ENCODE results near the gene EEF1E1. TPM values are rescaled to one million over a fixed set of nuclear protein-coding genes. Genes with fewer than 3 reads are reported as not detected.

Gene EEF1E1
- total and polyA plus RNA-seq, 9 of the 15 experiments (the other 6 are each of a cell fraction or from before 2014, with no cell fraction given) = 135 to 1,355 (median 327) TPM

DNA sequence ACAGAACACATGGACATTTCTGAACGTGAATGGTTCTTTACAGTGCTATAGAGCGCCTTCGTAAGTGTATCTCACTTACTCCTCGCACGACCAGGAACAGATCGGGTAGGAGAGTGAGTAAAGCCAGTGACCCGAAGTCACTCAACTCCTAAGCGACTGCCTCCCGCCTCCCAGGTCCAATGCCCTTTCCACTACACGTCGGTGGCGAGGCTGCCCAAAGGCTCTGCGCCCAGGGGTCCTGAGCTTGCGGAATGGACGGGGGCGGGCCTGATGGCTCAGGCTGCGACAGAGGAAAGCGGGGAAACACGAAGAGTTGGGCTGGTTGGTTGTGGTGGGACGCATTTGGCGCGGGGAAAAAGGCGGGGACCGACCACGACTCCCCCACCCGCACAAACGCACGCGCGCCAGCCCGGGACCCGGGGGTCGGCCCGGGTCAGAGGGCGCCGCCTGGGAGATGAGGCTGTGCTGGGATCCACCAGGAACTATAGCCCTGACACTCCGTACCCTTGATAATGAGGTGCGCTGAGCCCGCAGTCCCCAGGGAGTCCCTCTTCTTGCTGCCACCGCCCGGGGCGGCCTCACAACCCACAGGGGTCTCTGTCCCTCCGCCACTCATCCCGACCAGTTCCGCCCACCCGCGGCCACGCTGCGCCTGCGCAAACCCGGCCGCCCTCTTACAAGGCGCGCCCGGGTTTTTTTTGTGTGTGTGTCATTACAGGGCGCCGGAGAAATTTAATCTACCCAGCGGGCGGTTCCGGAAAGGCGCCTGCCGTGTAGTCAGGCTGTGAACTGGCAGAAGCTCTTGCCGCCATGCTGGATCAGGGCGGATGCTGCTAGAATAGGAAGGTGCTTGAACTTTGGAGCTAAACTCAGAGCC, 38.3 kb downstream of the EEF1E1 start, which contains the start of gene BLOC1S5 (continued):
- TF ChIP-seq, protein P1, sequence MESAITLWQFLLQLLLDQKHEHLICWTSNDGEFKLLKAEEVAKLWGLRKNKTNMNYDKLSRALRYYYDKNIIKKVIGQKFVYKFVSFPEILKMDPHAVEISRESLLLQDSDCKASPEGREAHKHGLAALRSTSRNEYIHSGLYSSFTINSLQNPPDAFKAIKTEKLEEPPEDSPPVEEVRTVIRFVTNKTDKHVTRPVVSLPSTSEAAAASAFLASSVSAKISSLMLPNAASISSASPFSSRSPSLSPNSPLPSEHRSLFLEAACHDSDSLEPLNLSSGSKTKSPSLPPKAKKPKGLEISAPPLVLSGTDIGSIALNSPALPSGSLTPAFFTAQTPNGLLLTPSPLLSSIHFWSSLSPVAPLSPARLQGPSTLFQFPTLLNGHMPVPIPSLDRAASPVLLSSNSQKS (CRISPR knock-in tag; IDR thresholded peaks at IDR 0.05) = no peak
- TF ChIP-seq, protein P2, sequence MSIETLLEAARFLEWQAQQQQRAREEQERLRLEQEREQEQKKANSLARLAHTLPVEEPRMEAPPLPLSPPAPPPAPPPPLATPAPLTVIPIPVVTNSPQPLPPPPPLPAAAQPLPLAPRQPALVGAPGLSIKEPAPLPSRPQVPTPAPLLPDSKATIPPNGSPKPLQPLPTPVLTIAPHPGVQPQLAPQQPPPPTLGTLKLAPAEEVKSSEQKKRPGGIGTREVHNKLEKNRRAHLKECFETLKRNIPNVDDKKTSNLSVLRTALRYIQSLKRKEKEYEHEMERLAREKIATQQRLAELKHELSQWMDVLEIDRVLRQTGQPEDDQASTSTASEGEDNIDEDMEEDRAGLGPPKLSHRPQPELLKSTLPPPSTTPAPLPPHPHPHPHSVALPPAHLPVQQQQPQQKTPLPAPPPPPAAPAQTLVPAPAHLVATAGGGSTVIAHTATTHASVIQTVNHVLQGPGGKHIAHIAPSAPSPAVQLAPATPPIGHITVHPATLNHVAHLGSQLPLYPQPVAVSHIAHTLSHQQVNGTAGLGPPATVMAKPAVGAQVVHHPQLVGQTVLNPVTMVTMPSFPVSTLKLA (conservative IDR thresholded peaks at IDR 0.05) = peak; percentile 69 to 77
- TF ChIP-seq MITF (IDR thresholded peaks at IDR 0.05) = no peak
- 0 out of 2 replicates have a peak, but pooled peaks have one; percentile 45 for TF ChIP-seq ZNF174 (CRISPR knock-in tag; IDR thresholded peaks at IDR 0.05)
- no peak for TF ChIP-seq FOXP1 (CRISPR knock-in tag; IDR thresholded peaks at IDR 0.05)
- TF ChIP-seq, protein P3, sequence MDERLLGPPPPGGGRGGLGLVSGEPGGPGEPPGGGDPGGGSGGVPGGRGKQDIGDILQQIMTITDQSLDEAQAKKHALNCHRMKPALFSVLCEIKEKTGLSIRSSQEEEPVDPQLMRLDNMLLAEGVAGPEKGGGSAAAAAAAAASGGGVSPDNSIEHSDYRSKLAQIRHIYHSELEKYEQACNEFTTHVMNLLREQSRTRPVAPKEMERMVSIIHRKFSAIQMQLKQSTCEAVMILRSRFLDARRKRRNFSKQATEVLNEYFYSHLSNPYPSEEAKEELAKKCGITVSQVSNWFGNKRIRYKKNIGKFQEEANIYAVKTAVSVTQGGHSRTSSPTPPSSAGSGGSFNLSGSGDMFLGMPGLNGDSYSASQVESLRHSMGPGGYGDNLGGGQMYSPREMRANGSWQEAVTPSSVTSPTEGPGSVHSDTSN (CRISPR knock-in tag; IDR thresholded peaks at IDR 0.05; ENCODE audit: low read depth) = peak; percentile 30; the same call in 1 of the 2 replicates
- TF ChIP-seq, protein P3 (tag; conservative IDR thresholded peaks at IDR 0.05; ENCODE audit: low read depth) = peak; percentile 52
- no peak for TF ChIP-seq CBX5 (IDR thresholded peaks at IDR 0.05; ENCODE audit: borderline replicate concordance, low read depth)
- TF ChIP-seq, protein P4, sequence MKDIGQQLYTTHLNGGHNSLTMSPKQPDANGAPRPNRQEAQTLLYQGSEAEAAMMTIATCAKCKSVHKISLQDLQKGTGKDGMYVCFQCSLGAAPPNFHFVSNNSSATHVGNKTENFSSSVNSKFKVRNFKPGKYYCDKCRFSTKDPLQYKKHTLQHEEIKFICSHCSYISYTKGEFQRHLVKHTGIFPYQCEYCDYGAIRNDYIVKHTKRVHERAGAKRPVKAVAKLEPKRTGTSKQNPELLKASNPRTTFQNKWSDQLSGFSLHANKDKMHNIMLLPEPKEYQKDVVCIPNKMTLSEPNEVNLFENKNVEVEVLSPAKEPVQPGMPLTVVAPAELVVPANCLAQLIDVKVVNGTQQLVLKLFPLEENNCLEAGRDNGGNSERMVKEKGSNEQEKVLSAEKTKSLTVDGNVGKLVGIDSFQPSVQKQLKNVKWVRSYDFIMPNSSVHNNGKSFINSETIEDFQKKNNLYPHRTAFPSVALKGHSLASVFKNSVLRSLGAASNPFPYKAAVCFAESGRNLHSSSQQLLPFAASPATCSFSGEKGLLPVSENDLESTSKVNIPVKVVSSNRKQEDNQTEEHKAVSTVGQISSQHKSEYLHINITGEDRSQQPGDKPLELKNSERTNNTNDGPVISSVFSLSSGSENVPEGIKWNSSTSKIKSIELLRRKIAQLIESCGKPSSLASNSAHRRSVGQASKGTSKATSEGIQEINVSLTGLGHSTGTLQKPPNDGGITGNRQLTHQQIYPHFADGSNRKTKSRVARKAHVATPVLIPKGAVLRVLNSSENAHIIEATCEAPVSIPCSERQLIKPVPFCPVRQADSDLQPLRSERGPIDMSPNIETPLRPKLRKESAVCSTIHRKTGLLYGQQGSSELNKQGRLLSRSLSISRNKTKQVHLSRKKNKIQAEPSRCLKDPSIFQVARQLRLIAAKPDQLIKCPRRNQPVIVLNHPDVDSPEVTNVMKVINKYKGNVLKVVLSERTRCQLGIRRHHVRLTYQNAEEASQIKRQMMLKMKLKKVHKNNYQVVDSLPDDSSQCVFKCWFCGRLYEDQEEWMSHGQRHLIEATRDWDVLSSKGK (CRISPR knock-in tag; IDR thresholded peaks at IDR 0.05) = no peak
- no peak for TF ChIP-seq DACH1 (IDR thresholded peaks at IDR 0.05; ENCODE audit: partially characterized antibody)
- TF ChIP-seq ZNF764 (CRISPR knock-in tag; IDR thresholded peaks at IDR 0.05; ENCODE audit: low read depth) = no peak
- peak; percentile 52; the same call in 1 of the 2 replicates for TF ChIP-seq ERF (CRISPR knock-in tag; IDR thresholded peaks at IDR 0.05)
- TF ChIP-seq HNRNPK (IDR thresholded peaks at IDR 0.05; ENCODE audit: low read depth, low read length, poor library complexity, severe bottlenecking) = no peak
- TF ChIP-seq KLF10 (CRISPR knock-in tag; IDR thresholded peaks at IDR 0.05) = no peak
- TF ChIP-seq PHF8 (IDR thresholded peaks at IDR 0.05; ENCODE audit: borderline replicate concordance, low read length) = peak; percentile 93; the same call in 1 of the 2 replicates
